HG02678 (cell line): Measurements from ENCODE around the gene IL1RAPL2.

ENCODE experiments used
- ATAC-seq: cut with Tn5 transposase; IDR thresholded peaks from one replicate; pipeline ENCODE4 v1.9.1; 2021; ENCODE audit warnings: mild to moderate bottlenecking, moderate library complexity; ENCODE audit not compliant: unreplicated experiment

Gene IL1RAPL2

GRCh38 chrX:105543283-105543682, 977.3 kb downstream of the IL1RAPL2 start:
- ATAC-seq, result no peak

- ATAC-seq, result no peak
Observed at GRCh38 chrX:105550043-105550663, 984.2 kb downstream of the IL1RAPL2 start.

GRCh38 chrX:105552395-105552794, 986.4 kb downstream of the IL1RAPL2 start:
- ATAC-seq, result no peak

GRCh38 chrX:105553118-105553517, 987.1 kb downstream of the IL1RAPL2 start:
- no peak for ATAC-seq

GRCh38 chrX:105564501-105564900, 998.5 kb downstream of the IL1RAPL2 start:
- no peak for ATAC-seq

GRCh38 chrX:105565856-105566255, 999.9 kb downstream of the IL1RAPL2 start:
- ATAC-seq, result no peak

GRCh38 chrX:105567082-105567481, 1001.1 kb downstream of the IL1RAPL2 start:
- ATAC-seq, result no peak

- ATAC-seq, result no peak
Observed at GRCh38 chrX:105608745-105609144, 1042.7 kb downstream of the IL1RAPL2 start.

GRCh38 chrX:105609530-105609929, 1043.5 kb downstream of the IL1RAPL2 start:
- no peak for ATAC-seq

GRCh38 chrX:105610411-105610810, 1044.4 kb downstream of the IL1RAPL2 start:
- no peak for ATAC-seq

GRCh38 chrX:105618393-105619101, 1052.5 kb downstream of the IL1RAPL2 start:
- ATAC-seq, result no peak

- ATAC-seq, result no peak
Observed at GRCh38 chrX:105634180-105634579, 1068.2 kb downstream of the IL1RAPL2 start.

GRCh38 chrX:105635794-105636193, 1069.8 kb downstream of the IL1RAPL2 start:
- ATAC-seq, result no peak

- ATAC-seq, result no peak
Observed at GRCh38 chrX:105636667-105637066, 1070.7 kb downstream of the IL1RAPL2 start.

- no peak for ATAC-seq
Observed at GRCh38 chrX:105645667-105646357, 1079.8 kb downstream of the IL1RAPL2 start.

- ATAC-seq, result no peak
Observed at GRCh38 chrX:105646592-105647372, 1080.8 kb downstream of the IL1RAPL2 start.

GRCh38 chrX:105647749-105648148, 1081.8 kb downstream of the IL1RAPL2 start:
- ATAC-seq, result no peak

- no peak for ATAC-seq
Observed at GRCh38 chrX:105648732-105649131, 1082.7 kb downstream of the IL1RAPL2 start.

GRCh38 chrX:105650577-105650976, 1084.6 kb downstream of the IL1RAPL2 start:
- ATAC-seq, result no peak

- no peak for ATAC-seq
Observed at GRCh38 chrX:105650986-105651385, 1085.0 kb downstream of the IL1RAPL2 start.

- ATAC-seq, result no peak
Observed at GRCh38 chrX:105653891-105654290, 1087.9 kb downstream of the IL1RAPL2 start.
